Neural cell (in vitro differentiated cells): ENCODE measurements around the gene SPRR3. TPM values are rescaled to one million over a fixed set of nuclear protein-coding genes. Genes with fewer than 3 reads are reported as not detected.

Experiments used
- H2AFZ ChIP-seq: fragments of 200-600, 300-800 bp; sonication (generic), shearing (Covaris generic); 2 replicates; pipeline ENCODE4 v1.6.0; 2014; ENCODE audit warnings: low read depth, mild to moderate bottlenecking, antibody characterized with exemption, low read length, moderate library complexity
- H3F3A ChIP-seq: fragments of 200-600 bp; shearing (Covaris generic); 2 replicates; pipeline ENCODE4 v1.6.1; 2016; ENCODE audit warnings: mild to moderate bottlenecking, moderate library complexity, mixed read lengths, antibody characterized with exemption, low read length; ENCODE audit not compliant: insufficient read depth, poor library complexity, severe bottlenecking
- H3K27ac ChIP-seq: fragments of 200-600, 300-800 bp; sonication (generic), shearing (Covaris generic); 2 replicates; pipeline ENCODE4 v1.5.1; 2014; ENCODE audit warnings: mild to moderate bottlenecking, low read length, moderate library complexity
- H3K27me3 ChIP-seq: fragments of 300-800, 200-600 bp; sonication (generic), shearing (Covaris generic); 2 replicates; pipeline ENCODE4 v1.6.0; 2014; ENCODE audit warnings: mild to moderate bottlenecking, low read depth, low read length, moderate library complexity; ENCODE audit not compliant: insufficient read depth
- H3K36me3 ChIP-seq: fragments of 300-800, 200-600 bp; sonication (generic), shearing (Covaris generic); 2 replicates; pipeline ENCODE4 v1.5.1; 2014; ENCODE audit warnings: mild to moderate bottlenecking, antibody characterized with exemption, low read length, moderate library complexity; ENCODE audit not compliant: insufficient read depth
- H3K4me2 ChIP-seq: fragments of 300-800, 200-600 bp; sonication (generic), shearing (Covaris generic); 2 replicates; pipeline ENCODE4 v1.6.0; 2014; ENCODE audit warnings: mild to moderate bottlenecking, low read length
- H3K4me3 ChIP-seq: fragments of 300-800, 200-600 bp; sonication (generic), shearing (Covaris generic); 2 replicates; pipeline ENCODE4 v1.5.1; 2014; ENCODE audit warnings: mild to moderate bottlenecking, low read length, moderate library complexity
- H3K79me2 ChIP-seq: fragments of 200-600 bp; shearing (Covaris generic); replicated peaks from 2 replicates; pipeline ENCODE4 v1.6.0; 2014; ENCODE audit warnings: mild to moderate bottlenecking, low read length, moderate library complexity; ENCODE audit not compliant: insufficient read depth
- H3K9ac ChIP-seq: fragments of 300-800, 200-600 bp; sonication (generic), shearing (Covaris generic); 2 replicates; pipeline ENCODE4 v1.6.1; 2016; ENCODE audit warnings: mild to moderate bottlenecking, low read length, mixed read lengths
- H3K9me2 ChIP-seq: fragments of 200-600 bp; shearing (Covaris generic); 2 replicates; pipeline ENCODE4 v1.6.1; 2016; ENCODE audit warnings: mild to moderate bottlenecking, low read length, mixed read lengths; ENCODE audit not compliant: insufficient read depth
- H3K9me3 ChIP-seq: fragments of 200-600, 300-800 bp; sonication (generic), shearing (Covaris generic); 2 replicates; pipeline ENCODE4 v1.6.1; 2016; ENCODE audit warnings: mild to moderate bottlenecking, mixed run types, low read length, moderate library complexity, mixed read lengths
- H4K20me1 ChIP-seq: fragments of 200-600 bp; shearing (Covaris generic); 2 replicates; pipeline ENCODE4 v1.6.1; 2016; ENCODE audit warnings: mild to moderate bottlenecking, mixed run types; ENCODE audit not compliant: insufficient read depth
- CTCF ChIP-seq: fragments of 450-650 bp; IDR thresholded peaks from 2 replicates; pipeline ENCODE4 v1.5.1; 2014; ENCODE audit warnings: antibody characterized with exemption, mild to moderate bottlenecking, moderate library complexity; ENCODE audit not compliant: poor library complexity, severe bottlenecking
- EP300 ChIP-seq: fragments of 450-650 bp; conservative IDR thresholded peaks from 2 replicates; pipeline ENCODE4 v1.6.1; 2014; ENCODE audit warnings: antibody characterized with exemption, mild to moderate bottlenecking, moderate library complexity; ENCODE audit not compliant: poor library complexity, severe bottlenecking
- EZH2 ChIP-seq: fragments of 200-600, 300-800 bp; shearing (Covaris generic), sonication (generic); IDR thresholded peaks from 2 replicates; pipeline ENCODE4 v1.6.1; 2014; ENCODE audit warnings: antibody characterized with exemption, low read length, borderline replicate concordance, mild to moderate bottlenecking; ENCODE audit not compliant: insufficient read depth, poor library complexity, severe bottlenecking
- MXI1 ChIP-seq: fragments of 450-650 bp; conservative IDR thresholded peaks from 2 replicates; pipeline ENCODE4 v1.6.1; 2014; ENCODE audit warnings: antibody characterized with exemption, mild to moderate bottlenecking; ENCODE audit not compliant: poor library complexity, severe bottlenecking
- POLR2AphosphoS5 ChIP-seq: IDR thresholded peaks from 2 replicates; pipeline ENCODE4 v1.6.1; 2012
- RAD21 ChIP-seq: fragments of 450-650 bp; conservative IDR thresholded peaks from 2 replicates; pipeline ENCODE4 v1.6.1; 2014; ENCODE audit warnings: antibody characterized with exemption, mild to moderate bottlenecking, moderate library complexity
- REST ChIP-seq: IDR thresholded peaks from 2 replicates; pipeline ENCODE4 v1.6.1; 2012; ENCODE audit warnings: borderline replicate concordance
- SMC3 ChIP-seq: fragments of 450-650 bp; conservative IDR thresholded peaks from 2 replicates; pipeline ENCODE4 v1.6.1; 2014; ENCODE audit warnings: antibody characterized with exemption, mild to moderate bottlenecking, moderate library complexity; ENCODE audit not compliant: poor library complexity
- TAF1 ChIP-seq: IDR thresholded peaks from 2 replicates; pipeline ENCODE4 v1.6.1; 2012; ENCODE audit warnings: low read depth
- polyA plus RNA-seq: library from polyadenylated mRNA; depleted of rRNA; stranded (reverse); fragments of >200 nt; gene quantifications from 2 replicates; pipeline ENCODE4 v1.2.3, GENCODE V29; 2014

Gene SPRR3
- polyA plus RNA-seq, 1 donor from 2014 or later, result not detected

- no peak for TF ChIP-seq MXI1
- no peaks in the 10 kb centered on the region for H4K20me1 ChIP-seq
- H2AFZ ChIP-seq, result no peak overlapping the region
- H3K27ac ChIP-seq, result no peak overlapping the region
- H3K36me3 ChIP-seq, result no peaks in the 10 kb centered on the region
- no peak overlapping the region for H3K4me2 ChIP-seq
- H3F3A ChIP-seq, result no peaks in the 10 kb centered on the region
- no peak overlapping the region for H3K4me3 ChIP-seq
- no peak overlapping the region for H3K9ac ChIP-seq
- H3K27me3 ChIP-seq, result no peaks in the 10 kb centered on the region
- H3K9me2 ChIP-seq, result no peaks in the 10 kb centered on the region
- H3K9me3 ChIP-seq, result no peaks in the 10 kb centered on the region
- no peaks in the 10 kb centered on the region for H3K79me2 ChIP-seq
These were observed 35.7 kb upstream of the SPRR3 start for GRCh38 chr1:152965853-152966252.

- TF ChIP-seq SMC3, result no peak
- no peak for TF ChIP-seq RAD21
- TF ChIP-seq TAF1, result no peak
- TF ChIP-seq POLR2AphosphoS5, result no peak
- TF ChIP-seq CTCF, result no peak
- TF ChIP-seq EZH2, result no peak
- no peak for TF ChIP-seq REST
- TF ChIP-seq MXI1, result no peak
- TF ChIP-seq EP300, result no peak
- Histone ChIP-seq H2AFZ (no peak overlapping the region), H3K27ac (no peak overlapping the region), H3K79me2 (no peaks in the 10 kb centered on the region), H3K36me3 (no peaks in the 10 kb centered on the region), H3K27me3 (no peaks in the 10 kb centered on the region), H3K9me2 (no peaks in the 10 kb centered on the region), H3K9ac (no peak overlapping the region), H3K4me2 (no peak overlapping the region), H3K4me3 (no peak overlapping the region), H4K20me1 (no peaks in the 10 kb centered on the region), H3K9me3 (no peaks in the 10 kb centered on the region), H3F3A (no peaks in the 10 kb centered on the region)
These were observed 34.3 kb upstream of the SPRR3 start for GRCh38 chr1:152967201-152967600.

GRCh38 chr1:152968248-152968647 lies 33.3 kb upstream of the SPRR3 start:
- Histone ChIP-seq H4K20me1 (no peaks in the 10 kb centered on the region), H3K27ac (no peak overlapping the region), H2AFZ (no peak overlapping the region), H3K4me3 (no peak overlapping the region), H3F3A (no peaks in the 10 kb centered on the region), H3K36me3 (no peaks in the 10 kb centered on the region), H3K9ac (no peak overlapping the region), H3K9me3 (no peaks in the 10 kb centered on the region), H3K9me2 (no peaks in the 10 kb centered on the region), H3K4me2 (no peak overlapping the region), H3K27me3 (no peaks in the 10 kb centered on the region), H3K79me2 (no peaks in the 10 kb centered on the region)
- no peak for TF ChIP-seq RAD21
- no peak for TF ChIP-seq MXI1
- TF ChIP-seq EP300, result no peak
- no peak for TF ChIP-seq TAF1
- TF ChIP-seq REST, result no peak
- TF ChIP-seq POLR2AphosphoS5, result no peak
- TF ChIP-seq SMC3, result no peak
- no peak for TF ChIP-seq EZH2
- TF ChIP-seq CTCF, result no peak
